Measurements from ENCODE around the gene BMPER. TPM values are rescaled to one million over a fixed set of nuclear protein-coding genes. Genes with fewer than 3 reads are reported as not detected.

The BMPER gene
- total RNA-seq, 1 experiment from 2014 or later, result 0.50 TPM

DNA sequence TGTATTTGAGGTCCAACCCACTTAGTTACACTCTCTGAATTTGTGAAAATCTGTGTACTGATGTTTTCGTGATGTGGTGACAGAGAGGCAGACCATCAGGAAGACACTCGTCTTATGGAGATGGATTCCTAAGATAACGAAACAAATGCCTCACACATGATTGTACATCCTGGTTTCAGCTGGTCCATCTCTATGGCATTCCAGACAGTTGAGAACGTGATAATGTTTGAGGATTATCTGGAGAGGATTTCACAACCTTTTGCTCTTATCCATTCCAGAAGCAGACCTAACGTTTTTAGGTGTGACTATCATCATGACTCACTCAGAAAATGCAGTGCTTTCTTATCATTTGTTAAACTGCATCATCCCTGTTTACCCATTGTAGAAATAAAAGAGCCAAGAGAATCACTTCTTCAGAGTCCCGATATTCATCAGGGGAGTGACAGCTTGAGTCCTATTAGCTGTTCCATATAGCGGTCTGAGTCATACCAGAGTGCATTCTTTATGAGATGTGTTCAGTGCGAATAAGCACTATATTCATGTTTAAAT is 74.5 kb downstream of the BMPER start:
- H3K4me1 ChIP-seq (replicated peaks; ENCODE audit: insufficient read depth), result no peaks in the 10 kb centered on the region
- H3K4me2 ChIP-seq, result no peak overlapping the region
- no peak for TF ChIP-seq EZH2 (IDR thresholded peaks at IDR 0.05; ENCODE audit: low read depth)
- TF ChIP-seq, protein P1, sequence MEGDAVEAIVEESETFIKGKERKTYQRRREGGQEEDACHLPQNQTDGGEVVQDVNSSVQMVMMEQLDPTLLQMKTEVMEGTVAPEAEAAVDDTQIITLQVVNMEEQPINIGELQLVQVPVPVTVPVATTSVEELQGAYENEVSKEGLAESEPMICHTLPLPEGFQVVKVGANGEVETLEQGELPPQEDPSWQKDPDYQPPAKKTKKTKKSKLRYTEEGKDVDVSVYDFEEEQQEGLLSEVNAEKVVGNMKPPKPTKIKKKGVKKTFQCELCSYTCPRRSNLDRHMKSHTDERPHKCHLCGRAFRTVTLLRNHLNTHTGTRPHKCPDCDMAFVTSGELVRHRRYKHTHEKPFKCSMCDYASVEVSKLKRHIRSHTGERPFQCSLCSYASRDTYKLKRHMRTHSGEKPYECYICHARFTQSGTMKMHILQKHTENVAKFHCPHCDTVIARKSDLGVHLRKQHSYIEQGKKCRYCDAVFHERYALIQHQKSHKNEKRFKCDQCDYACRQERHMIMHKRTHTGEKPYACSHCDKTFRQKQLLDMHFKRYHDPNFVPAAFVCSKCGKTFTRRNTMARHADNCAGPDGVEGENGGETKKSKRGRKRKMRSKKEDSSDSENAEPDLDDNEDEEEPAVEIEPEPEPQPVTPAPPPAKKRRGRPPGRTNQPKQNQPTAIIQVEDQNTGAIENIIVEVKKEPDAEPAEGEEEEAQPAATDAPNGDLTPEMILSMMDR (conservative IDR thresholded peaks at IDR 0.05), result no peak
- no TSS peak for BruUV-seq (replicated peaks)
- CTCF ChIA-PET, result no interaction called here
- H3K27me3 ChIP-seq (ENCODE audit: insufficient read depth, low read depth), result no peaks in the 10 kb centered on the region
- no peaks in the 10 kb centered on the region for H3F3A ChIP-seq (ENCODE audit: insufficient read depth, low read depth)
- no peaks in the 10 kb centered on the region for H3K9me3 ChIP-seq (ENCODE audit: insufficient read depth, low read depth)
- no peaks in the 10 kb centered on the region for H3K9me2 ChIP-seq (ENCODE audit: insufficient read depth)
- no peak overlapping the region for H3K4me3 ChIP-seq
- POLR2A ChIA-PET (ENCODE audit: unreplicated experiment), result no interaction called here
- no peaks in the 10 kb centered on the region for H3K36me3 ChIP-seq (ENCODE audit: low read depth)
- intact Hi-C loops (cut with micrococcal nuclease; ENCODE audit: unreplicated experiment), result no loop called here
- no peak for DNase-seq
- no peak overlapping the region for H3K27ac ChIP-seq
- H4K20me1 ChIP-seq (ENCODE audit: insufficient read depth), result no peaks in the 10 kb centered on the region
- no peak overlapping the region for H2AFZ ChIP-seq
- H3K79me2 ChIP-seq (ENCODE audit: low read depth), result no peaks in the 10 kb centered on the region

DNA sequence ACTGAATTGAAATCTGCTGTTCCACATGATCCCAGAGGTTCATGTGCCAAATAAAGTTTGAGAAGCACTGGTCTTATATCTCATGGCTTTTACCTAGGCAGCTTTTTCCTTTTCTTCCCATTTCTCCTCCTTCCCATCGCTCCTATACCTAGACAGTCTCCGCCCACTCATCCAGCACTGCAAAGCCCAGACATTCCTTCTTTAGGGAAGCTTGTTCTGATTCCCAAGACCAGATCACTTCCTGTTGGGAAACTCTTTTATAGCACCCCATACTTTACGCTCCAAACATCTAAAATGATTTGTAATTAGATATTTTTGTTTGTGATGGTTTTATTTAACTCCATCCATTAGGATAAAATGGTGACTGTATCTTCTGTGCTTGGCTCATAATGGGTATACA is 75.9 kb downstream of the BMPER start:
- no TSS peak for BruUV-seq (replicated peaks)
- H3K79me2 ChIP-seq (ENCODE audit: low read depth), result no peaks in the 10 kb centered on the region
- H2AFZ ChIP-seq, result no peak overlapping the region
- intact Hi-C loops (cut with micrococcal nuclease; ENCODE audit: unreplicated experiment), result no loop called here
- CTCF ChIA-PET, result interaction anchor here (1.6 kb wide), 1 partner anchor 107 kb away, joined by 11 read pairs; no protein-coding TSS in a partner anchor
- DNase-seq, result no peak
- no peak overlapping the region for H3K27ac ChIP-seq
- TF ChIP-seq, protein P1 (conservative IDR thresholded peaks at IDR 0.05), result no peak
- no peak for TF ChIP-seq EZH2 (IDR thresholded peaks at IDR 0.05; ENCODE audit: low read depth)
- no peaks in the 10 kb centered on the region for H3K36me3 ChIP-seq (ENCODE audit: low read depth)
- H3K27me3 ChIP-seq (ENCODE audit: insufficient read depth, low read depth), result no peaks in the 10 kb centered on the region
- no peaks in the 10 kb centered on the region for H3K9me2 ChIP-seq (ENCODE audit: insufficient read depth)
- POLR2A ChIA-PET (ENCODE audit: unreplicated experiment), result no interaction called here
- no peaks in the 10 kb centered on the region for H3F3A ChIP-seq (ENCODE audit: insufficient read depth, low read depth)
- no peak overlapping the region for H3K4me2 ChIP-seq
- H3K9me3 ChIP-seq (ENCODE audit: insufficient read depth, low read depth), result no peaks in the 10 kb centered on the region
- H4K20me1 ChIP-seq (ENCODE audit: insufficient read depth), result no peaks in the 10 kb centered on the region
- H3K4me1 ChIP-seq (replicated peaks; ENCODE audit: insufficient read depth), result no peaks in the 10 kb centered on the region
- H3K4me3 ChIP-seq, result no peak overlapping the region

DNA sequence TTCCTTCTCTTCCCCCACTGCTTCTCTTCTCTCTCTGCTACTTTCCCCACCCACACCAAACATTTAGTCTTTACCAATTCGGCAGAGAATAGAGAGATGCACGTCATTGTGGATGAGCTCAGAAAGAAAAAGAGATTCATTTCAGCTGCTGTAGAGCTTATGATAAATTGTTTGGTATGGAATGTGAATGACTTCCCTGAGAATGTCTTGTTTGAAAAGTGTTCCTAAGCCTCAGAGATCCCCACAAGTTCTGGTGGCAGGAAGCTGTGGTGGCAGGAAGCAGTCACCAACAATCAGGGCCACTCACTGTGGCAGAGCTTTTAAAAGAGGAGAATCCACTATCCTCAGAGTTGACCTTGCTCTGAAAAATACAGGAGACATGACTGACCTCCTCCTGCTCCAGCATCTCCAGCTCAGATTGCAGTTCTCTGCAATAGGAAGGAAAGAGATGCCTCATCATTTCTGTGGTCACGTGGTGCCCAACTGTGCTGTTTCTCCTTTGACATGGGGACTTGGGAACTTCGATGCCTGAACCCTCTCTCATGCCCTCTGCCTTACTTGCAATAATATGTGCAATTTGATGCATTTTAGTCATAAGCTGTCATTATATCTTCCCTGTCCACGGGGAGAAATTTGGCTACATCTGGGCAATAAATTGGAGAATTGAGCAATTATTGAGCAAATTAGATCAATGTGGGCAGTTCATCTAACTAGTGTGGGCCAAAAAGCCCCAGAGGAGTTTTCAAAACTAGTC is 76.5 kb downstream of the BMPER start:
- no peak for DNase-seq
- Histone ChIP-seq H3K4me1 (replicated peaks; ENCODE audit: insufficient read depth) (no peaks in the 10 kb centered on the region), H3K27me3 (ENCODE audit: insufficient read depth, low read depth) (no peaks in the 10 kb centered on the region), H3K79me2 (ENCODE audit: low read depth) (no peaks in the 10 kb centered on the region), H3K9me2 (ENCODE audit: insufficient read depth) (no peaks in the 10 kb centered on the region), H3K36me3 (ENCODE audit: low read depth) (no peaks in the 10 kb centered on the region), H2AFZ (no peak overlapping the region), H3K27ac (no peak overlapping the region), H4K20me1 (ENCODE audit: insufficient read depth) (no peaks in the 10 kb centered on the region), H3K9me3 (ENCODE audit: insufficient read depth, low read depth) (no peaks in the 10 kb centered on the region), H3K4me3 (no peak overlapping the region), H3K4me2 (no peak overlapping the region), H3F3A (ENCODE audit: insufficient read depth, low read depth) (no peaks in the 10 kb centered on the region)
- TF ChIP-seq EZH2 (IDR thresholded peaks at IDR 0.05; ENCODE audit: low read depth), result no peak
- TF ChIP-seq, protein P1 (conservative IDR thresholded peaks at IDR 0.05), result no peak
- ChIA-PET POLR2A (ENCODE audit: unreplicated experiment) (no interaction called here), CTCF (interaction anchor here (0.6 to 1.6 kb wide), 4 partner anchors 106 to 796 kb away, joined by 5 to 11 read pairs (median 7); no protein-coding TSS in a partner anchor)
- no TSS peak for BruUV-seq (replicated peaks)
- intact Hi-C loops (cut with micrococcal nuclease; ENCODE audit: unreplicated experiment), result loop anchor here (1.0 kb wide), 1 partner anchor 106 kb away; no protein-coding TSS in a partner anchor
